Spleen (tissue), 11 donors: Measurements from ENCODE around the gene KSR2. TPM values are rescaled to one million over a fixed set of nuclear protein-coding genes. Genes with fewer than 3 reads are reported as not detected.

Experiments used
- DNase-seq: peaks from one replicate; pipeline ENCODE4 v3.0.0-alpha.2; 2020
- H3K27ac ChIP-seq, 8 donors: fragments of 200-600 bp; sonication (generic) in 7 of 8; 1 replicate in 4 of 8; 2 replicates in 4 of 8; pipeline versions ENCODE4 v1.5.0 to v1.8.0; 2016 to 2021; ENCODE audit warnings: inconsistent platforms in 4 of 8, mild to moderate bottlenecking in 4 of 8, moderate library complexity in 1 of 8
- H3K27me3 ChIP-seq, 7 donors: fragments of 200-600 bp; sonication (generic) in 6 of 7; replicated peaks in 1 of 7; 1 replicate in 4 of 7; 2 replicates in 3 of 7; pipeline versions ENCODE4 v1.5.0 to v1.8.0; 2016 to 2021; ENCODE audit warnings: inconsistent platforms in 3 of 7, mild to moderate bottlenecking in 1 of 7
- H3K36me3 ChIP-seq, 6 donors: fragments of 200-600 bp; sonication (generic) in 5 of 6; 1 replicate in 4 of 6; 2 replicates in 2 of 6; pipeline versions ENCODE4 v1.5.0 to v1.8.0; 2016 to 2021; ENCODE audit warnings: inconsistent platforms in 2 of 6
- H3K4me1 ChIP-seq, 6 donors: fragments of 200-600 bp; sonication (generic) in 5 of 6; 1 replicate in 3 of 6; 2 replicates in 3 of 6; pipeline versions ENCODE4 v1.5.0 to v1.8.0; 2016 to 2021; ENCODE audit warnings: inconsistent platforms in 3 of 6
- H3K4me3 ChIP-seq, 8 donors: fragments of 200-600 bp; sonication (generic) in 7 of 8; 1 replicate in 4 of 8; 2 replicates in 4 of 8; pipeline versions ENCODE4 v1.5.0 to v1.8.0; 2016 to 2021; ENCODE audit warnings: inconsistent platforms in 4 of 8, mild to moderate bottlenecking in 4 of 8, moderate library complexity in 2 of 8
- H3K9me3 ChIP-seq, 8 donors: fragments of 200-600 bp; sonication (generic) in 7 of 8; 1 replicate in 4 of 8; 2 replicates in 4 of 8; pipeline versions ENCODE4 v1.5.0 to v1.8.0; 2016 to 2021; ENCODE audit warnings: inconsistent platforms in 4 of 8
- POLR2A ChIP-seq, 3 donors: fragments of 450-650 bp; IDR thresholded peaks; one replicate each; pipeline ENCODE4 v1.5.1; 2017; ENCODE audit warnings: antibody characterized with exemption in 3 of 3, mild to moderate bottlenecking in 1 of 3
- POLR2AphosphoS5 ChIP-seq, 3 donors: sonication (generic); formaldehyde crosslinking; IDR thresholded peaks; one replicate each; pipeline ENCODE4 v1.5.1; 2017; ENCODE audit warnings: antibody characterized with exemption in 3 of 3
- WGBS, 5 donors: extraction: QIAGEN DNeasy Blood & Tissue Kit in 3 of 5; methylation state at CpG; one replicate each; pipeline versions ENCODE4 v1.1.5 to v1.1.7; 2013 to 2018; 5-methylcytosine and 5-hydroxymethylcytosine counted together
- intact Hi-C: fragments of 100-400 bp; cut with DNase I; formaldehyde crosslinking; loops from one replicate; pipeline ENCODE4 v1.15.0; 2023; ENCODE audit warnings: low total_unique reads
- polyA plus RNA-seq, 3 donors: library from polyadenylated mRNA; stranded (reverse); fragments of 200-250 nt; gene quantifications; one replicate each; pipeline ENCODE4 v1.2.1, GENCODE V29; 2013
- total RNA-seq, 7 donors: library from RNA; depleted of rRNA in 3 of 7; stranded (reverse); fragments of >200 nt in 3 of 7; fragmentation: NEBNext Ultra II Directional in 4 of 7; extraction: Animal tissue kit (Norgen Biotek cat#: 25700) in 4 of 7; gene quantifications; one replicate each; pipeline versions ENCODE4 v1.1.0 to v1.2.1, GENCODE V29; 2016 to 2021
- TF ChIP-seq, protein P1 (sequence below), 11 experiments: fragments of 200-600 bp in 7 of 11; fragments of 450-650 bp in 4 of 11; sonication (generic) in 4 of 11; IDR thresholded peaks in 8 of 11; conservative IDR thresholded peaks in 3 of 11; 1 replicate in 7 of 11; 2 replicates in 4 of 11; pipeline versions ENCODE4 v1.4.0 to v1.8.0; 2016 to 2021; ENCODE audit warnings: antibody characterized with exemption in 11 of 11, inconsistent platforms in 4 of 11, mild to moderate bottlenecking in 1 of 11
- donor health status: healthy with polysubstance abuse.
- donor health status: DM: no; HTN: no; CAD: no; lungs with moderate emphysema.
- donor health status: DM: no; HTN: no; CAD: no.
- donor health status: Bipolar disorder and iron deficiency.
- donor health status: healthy.
- donor health status: DM: no; HTN: no; CAD: no.
- donor health status: DM: yes; HTN: yes; CAD: no.

The KSR2 gene
- total and polyA plus RNA-seq, 10 donors: under 0.01 to 0.09 (median 0.02) TPM; not detected in 4

- no peak for DNase-seq
Observed at GRCh38 chr12:117789195-117789912, 179.4 kb downstream of the KSR2 start.

GRCh38 chr12:117778656-117779055, 190.1 kb downstream of the KSR2 start:
- H3K9me3 ChIP-seq: no peaks in the 10 kb centered on the region
- DNase-seq: no peak
- 64 to 83% (median 71%) methylated on average over 5 of the region's 5 CpGs for WGBS, 5 donors
- no peak overlapping the region for H3K27ac ChIP-seq
- no peaks in the 10 kb centered on the region for H3K36me3 ChIP-seq
- TF ChIP-seq, protein P1, sequence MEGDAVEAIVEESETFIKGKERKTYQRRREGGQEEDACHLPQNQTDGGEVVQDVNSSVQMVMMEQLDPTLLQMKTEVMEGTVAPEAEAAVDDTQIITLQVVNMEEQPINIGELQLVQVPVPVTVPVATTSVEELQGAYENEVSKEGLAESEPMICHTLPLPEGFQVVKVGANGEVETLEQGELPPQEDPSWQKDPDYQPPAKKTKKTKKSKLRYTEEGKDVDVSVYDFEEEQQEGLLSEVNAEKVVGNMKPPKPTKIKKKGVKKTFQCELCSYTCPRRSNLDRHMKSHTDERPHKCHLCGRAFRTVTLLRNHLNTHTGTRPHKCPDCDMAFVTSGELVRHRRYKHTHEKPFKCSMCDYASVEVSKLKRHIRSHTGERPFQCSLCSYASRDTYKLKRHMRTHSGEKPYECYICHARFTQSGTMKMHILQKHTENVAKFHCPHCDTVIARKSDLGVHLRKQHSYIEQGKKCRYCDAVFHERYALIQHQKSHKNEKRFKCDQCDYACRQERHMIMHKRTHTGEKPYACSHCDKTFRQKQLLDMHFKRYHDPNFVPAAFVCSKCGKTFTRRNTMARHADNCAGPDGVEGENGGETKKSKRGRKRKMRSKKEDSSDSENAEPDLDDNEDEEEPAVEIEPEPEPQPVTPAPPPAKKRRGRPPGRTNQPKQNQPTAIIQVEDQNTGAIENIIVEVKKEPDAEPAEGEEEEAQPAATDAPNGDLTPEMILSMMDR (IDR thresholded peaks at IDR 0.05 in 8 of 11, conservative IDR thresholded peaks at IDR 0.05 in 3 of 11): no peak
- TF ChIP-seq POLR2AphosphoS5 (IDR thresholded peaks at IDR 0.05) (no peak), POLR2A (IDR thresholded peaks at IDR 0.05) (no peak)
- H3K4me3 ChIP-seq: no peak overlapping the region
- peaks cover 0 to 17% (median 0%) of the 10 kb centered on the region in 7 donors for H3K27me3 ChIP-seq
- intact Hi-C loops: no loop called here
- H3K4me1 ChIP-seq: no peaks in the 10 kb centered on the region

More at GRCh38 chr12:117789195-117789912, 179.4 kb downstream of the KSR2 start:
- WGBS, 5 donors: 38 to 51% (median 45%) methylated on average over 7 of the region's 7 CpGs
- Histone ChIP-seq H3K27me3 (peaks cover 0 to 16% (median 0%) of the 10 kb centered on the region in 7 donors), H3K36me3 (no peaks in the 10 kb centered on the region), H3K4me1 (no peaks in the 10 kb centered on the region), H3K9me3 (peaks cover 0 to 10% (median 1%) of the 10 kb centered on the region in 8 donors), H3K27ac (no peak overlapping the region), H3K4me3 (no peak overlapping the region)
- TF ChIP-seq POLR2A (IDR thresholded peaks at IDR 0.05): no peak
- TF ChIP-seq, protein P1 (IDR thresholded peaks at IDR 0.05 in 8 of 11, conservative IDR thresholded peaks at IDR 0.05 in 3 of 11): no peak
- TF ChIP-seq POLR2AphosphoS5 (IDR thresholded peaks at IDR 0.05): no peak
- intact Hi-C loops: no loop called here

DNA sequence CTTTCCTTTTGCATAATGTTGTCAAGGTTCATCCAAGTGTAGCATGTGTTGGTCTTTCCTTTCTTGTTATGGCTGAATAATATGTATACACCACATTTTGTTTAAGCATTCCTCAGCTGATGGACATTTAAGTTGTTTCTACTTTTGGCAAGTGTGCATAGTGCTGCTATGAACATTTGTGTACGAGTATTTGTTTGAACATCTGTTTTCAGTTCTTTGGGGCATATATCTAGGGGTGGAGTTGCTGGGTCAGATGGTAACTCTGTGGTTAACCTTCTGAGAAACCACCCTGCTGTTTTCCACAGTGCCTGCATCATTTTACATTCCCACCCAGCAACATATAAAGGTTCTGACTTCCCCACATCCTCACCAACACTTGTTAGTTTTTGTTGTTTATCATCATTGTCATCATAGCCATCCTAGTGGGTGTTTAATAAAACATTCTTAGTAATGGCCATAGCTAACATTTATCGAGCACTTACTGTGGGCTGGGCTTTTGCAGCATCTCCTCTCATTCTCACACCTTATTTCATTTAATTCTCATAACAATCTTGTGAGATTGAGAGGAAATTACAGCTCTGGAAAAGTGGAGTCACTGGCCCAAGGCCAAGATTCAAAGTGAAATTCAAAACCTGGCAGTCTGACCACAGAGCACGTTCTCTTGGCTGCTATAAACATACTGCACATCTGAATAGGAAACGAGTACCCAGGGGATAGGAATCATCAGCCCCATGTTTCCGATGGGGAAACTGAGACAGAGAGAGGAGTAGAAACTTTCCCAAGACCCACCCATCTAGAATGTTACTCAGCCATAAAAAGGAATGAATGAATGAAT, 193.6 kb downstream of the KSR2 start:
- Histone ChIP-seq H3K27me3 (peaks cover 0 to 4% (median 0%) of the 10 kb centered on the region in 7 donors), H3K4me1 (no peaks in the 10 kb centered on the region), H3K9me3 (no peaks in the 10 kb centered on the region), H3K4me3 (no peak overlapping the region), H3K27ac (no peak overlapping the region), H3K36me3 (no peaks in the 10 kb centered on the region)
- WGBS, 5 donors: 56 to 72% (median 64%) methylated on average over 5 of the region's 5 CpGs
- no peak for TF ChIP-seq POLR2AphosphoS5 (IDR thresholded peaks at IDR 0.05)
- TF ChIP-seq, protein P1 (IDR thresholded peaks at IDR 0.05 in 8 of 11, conservative IDR thresholded peaks at IDR 0.05 in 3 of 11): no peak
- intact Hi-C loops: no loop called here
- no peak for DNase-seq

DNA sequence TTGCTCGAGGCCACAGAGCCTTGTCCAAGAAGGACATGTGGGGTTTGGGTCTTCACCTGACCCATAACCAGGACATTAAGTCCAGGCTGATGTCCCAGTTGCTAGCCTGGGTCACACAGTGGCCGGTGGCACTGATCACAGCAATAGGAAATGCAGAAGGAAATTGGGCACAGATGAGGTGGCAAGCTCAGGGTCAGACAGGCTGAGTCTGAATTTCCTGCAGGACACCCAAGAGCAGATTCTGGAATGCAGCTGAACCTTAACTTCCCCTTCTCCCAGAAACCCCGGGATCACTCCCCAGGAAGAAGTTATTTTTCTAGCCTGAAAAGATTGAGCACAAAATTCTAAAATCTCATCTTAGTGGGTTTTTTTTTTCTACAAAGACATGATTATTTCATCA, 199.9 kb downstream of the KSR2 start:
- no peak for DNase-seq
- H3K36me3 ChIP-seq: no peaks in the 10 kb centered on the region
- H3K27ac ChIP-seq: no peak overlapping the region
- H3K9me3 ChIP-seq: peaks cover 0 to 25% (median 11%) of the 10 kb centered on the region in 8 donors
- H3K4me1 ChIP-seq: no peaks in the 10 kb centered on the region
- H3K4me3 ChIP-seq: no peak overlapping the region
- TF ChIP-seq, protein P1 (IDR thresholded peaks at IDR 0.05 in 8 of 11, conservative IDR thresholded peaks at IDR 0.05 in 3 of 11): no peak
- TF ChIP-seq POLR2AphosphoS5 (IDR thresholded peaks at IDR 0.05) (no peak), POLR2A (IDR thresholded peaks at IDR 0.05) (no peak)
- 27 to 41% (median 28%) methylated on average over 3 of the region's 3 CpGs for WGBS, 5 donors
- no peaks in the 10 kb centered on the region for H3K27me3 ChIP-seq
- intact Hi-C loops: no loop called here
